Measurements from ENCODE around the gene NTRK3.

Gene NTRK3

GRCh38 chr15:88178631-88179030 is 77.9 kb downstream of the NTRK3 start:
- H3K4me3 ChIP-seq (ENCODE audit: low read length): no peak overlapping the region
- DNase-seq (ENCODE audit: low read depth): no peak
- no peak for TF ChIP-seq CTCF (IDR thresholded peaks at IDR 0.05; ENCODE audit: insufficient read depth, low read depth, low read length, missing control alignments)

GRCh38 chr15:88177451-88177850 is 79.1 kb downstream of the NTRK3 start:
- no peak for TF ChIP-seq CTCF (IDR thresholded peaks at IDR 0.05; ENCODE audit: insufficient read depth, low read depth, low read length, missing control alignments)
- DNase-seq (ENCODE audit: low read depth): no peak
- no peak overlapping the region for H3K4me3 ChIP-seq (ENCODE audit: low read length)

GRCh38 chr15:88174571-88174970 is 82.0 kb downstream of the NTRK3 start:
- no peak for TF ChIP-seq CTCF (IDR thresholded peaks at IDR 0.05; ENCODE audit: insufficient read depth, low read depth, low read length, missing control alignments)
- no peak for DNase-seq (ENCODE audit: low read depth)
- H3K4me3 ChIP-seq (ENCODE audit: low read length): no peak overlapping the region

GRCh38 chr15:88166082-88166993 is 90.2 kb downstream of the NTRK3 start:
- H3K4me3 ChIP-seq (ENCODE audit: low read length): no peak overlapping the region
- no peak for DNase-seq (ENCODE audit: low read depth)
- TF ChIP-seq CTCF (IDR thresholded peaks at IDR 0.05; ENCODE audit: insufficient read depth, low read depth, low read length, missing control alignments): no peak

GRCh38 chr15:88161636-88162035 is 94.9 kb downstream of the NTRK3 start:
- TF ChIP-seq CTCF (IDR thresholded peaks at IDR 0.05; ENCODE audit: insufficient read depth, low read depth, low read length, missing control alignments): no peak
- DNase-seq (ENCODE audit: low read depth): no peak
- no peak overlapping the region for H3K4me3 ChIP-seq (ENCODE audit: low read length)

- no peak for DNase-seq (ENCODE audit: low read depth)
- no peak overlapping the region for H3K4me3 ChIP-seq (ENCODE audit: low read length)
- TF ChIP-seq CTCF (IDR thresholded peaks at IDR 0.05; ENCODE audit: insufficient read depth, low read depth, low read length, missing control alignments): no peak
Measured at GRCh38 chr15:88155310-88155709, 101.2 kb downstream of the NTRK3 start.

- no peak overlapping the region for H3K4me3 ChIP-seq (ENCODE audit: low read length)
- no peak for DNase-seq (ENCODE audit: low read depth)
- no peak for TF ChIP-seq CTCF (IDR thresholded peaks at IDR 0.05; ENCODE audit: insufficient read depth, low read depth, low read length, missing control alignments)
Measured at GRCh38 chr15:88152672-88153071, 103.9 kb downstream of the NTRK3 start.
